HG03066 (cell line): Measurements from ENCODE around the gene CARD19.

Experiments
- ATAC-seq: cut with Tn5 transposase; IDR thresholded peaks from one replicate; pipeline ENCODE4 v1.9.1; 2021; ENCODE audit warnings: low read depth; ENCODE audit not compliant: unreplicated experiment

Gene CARD19

DNA sequence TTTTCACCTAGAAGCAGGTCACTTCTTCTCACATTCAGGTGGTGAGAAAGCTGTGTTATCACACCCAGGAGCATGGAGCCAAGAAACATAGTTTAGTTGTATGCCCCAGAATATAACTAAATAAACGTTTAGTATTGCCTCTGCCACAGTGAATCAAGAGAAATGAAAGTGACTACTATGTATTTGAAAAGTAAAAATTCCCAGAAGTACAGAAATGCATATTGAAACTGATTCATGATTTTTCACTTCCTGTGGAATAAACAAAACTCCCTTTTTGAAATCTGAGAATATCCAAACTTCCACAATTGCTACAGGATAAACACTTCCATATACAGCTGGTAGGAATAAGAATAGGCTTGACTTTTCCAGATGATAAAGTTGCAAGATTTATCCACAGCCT, 53.3 kb downstream of the CARD19 start:
- no peak for ATAC-seq

DNA sequence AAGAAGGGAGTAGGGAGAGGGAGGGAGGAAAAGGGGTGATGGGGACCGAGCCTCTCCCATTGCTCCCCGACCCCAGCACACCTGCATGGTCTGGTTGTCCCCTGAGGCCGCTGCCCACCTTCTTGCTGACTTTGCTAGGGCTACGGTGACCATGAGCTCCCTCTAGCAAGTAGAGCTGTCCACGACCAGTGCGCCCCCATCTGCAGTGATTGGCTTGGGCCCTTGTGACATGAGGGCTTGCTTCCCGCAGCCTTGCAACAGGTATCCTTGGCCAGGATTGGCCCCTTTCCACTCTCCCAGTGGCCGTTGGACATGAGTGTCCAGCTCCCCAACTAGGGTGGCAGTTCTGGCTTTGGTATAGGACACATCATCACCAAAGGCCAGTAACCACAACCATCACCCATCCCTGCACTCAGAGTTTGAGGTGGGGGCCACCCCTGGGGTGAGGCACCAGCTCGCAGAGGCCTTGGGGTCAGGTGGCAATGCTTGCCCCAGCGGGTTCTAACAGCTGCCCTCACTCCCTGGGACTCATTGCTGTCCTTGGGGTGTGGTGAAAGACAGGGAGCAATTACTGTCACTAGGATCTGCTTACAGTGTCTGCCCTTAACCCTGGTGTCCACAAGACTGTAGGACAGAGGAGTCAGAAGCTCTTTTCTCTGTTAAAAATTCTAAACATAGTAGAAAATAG, 55.2 kb downstream of the CARD19 start:
- no peak for ATAC-seq

DNA sequence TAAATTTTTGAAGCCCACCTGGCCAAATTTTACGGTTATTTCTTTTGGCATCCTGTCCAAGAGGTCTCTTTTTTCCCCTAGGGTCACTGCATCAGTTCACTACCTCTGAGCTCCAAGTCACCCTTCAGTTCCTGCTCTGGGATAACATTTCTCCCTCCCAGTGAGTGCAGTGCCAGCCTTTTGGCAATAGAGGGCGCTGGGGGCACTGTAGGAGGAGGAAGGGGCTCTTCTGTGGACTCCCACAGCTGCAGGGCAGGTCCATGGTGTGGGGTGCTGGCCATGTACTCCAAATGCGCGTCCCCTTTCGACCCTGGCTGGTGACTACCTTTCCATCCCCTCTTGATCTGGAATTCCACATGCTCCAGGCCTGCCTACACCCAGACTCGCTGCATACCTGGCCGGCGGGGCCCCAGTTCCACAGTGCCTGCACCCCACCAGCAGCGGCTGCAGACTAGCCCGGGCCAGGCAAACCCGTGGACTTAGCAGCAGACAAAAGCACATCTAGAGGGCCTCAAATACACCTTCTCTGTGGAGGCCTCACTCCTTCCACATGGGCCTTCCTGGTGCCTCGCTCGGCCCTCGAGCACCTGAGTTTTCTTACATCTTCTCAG, 58.4 kb downstream of the CARD19 start:
- ATAC-seq = no peak

DNA sequence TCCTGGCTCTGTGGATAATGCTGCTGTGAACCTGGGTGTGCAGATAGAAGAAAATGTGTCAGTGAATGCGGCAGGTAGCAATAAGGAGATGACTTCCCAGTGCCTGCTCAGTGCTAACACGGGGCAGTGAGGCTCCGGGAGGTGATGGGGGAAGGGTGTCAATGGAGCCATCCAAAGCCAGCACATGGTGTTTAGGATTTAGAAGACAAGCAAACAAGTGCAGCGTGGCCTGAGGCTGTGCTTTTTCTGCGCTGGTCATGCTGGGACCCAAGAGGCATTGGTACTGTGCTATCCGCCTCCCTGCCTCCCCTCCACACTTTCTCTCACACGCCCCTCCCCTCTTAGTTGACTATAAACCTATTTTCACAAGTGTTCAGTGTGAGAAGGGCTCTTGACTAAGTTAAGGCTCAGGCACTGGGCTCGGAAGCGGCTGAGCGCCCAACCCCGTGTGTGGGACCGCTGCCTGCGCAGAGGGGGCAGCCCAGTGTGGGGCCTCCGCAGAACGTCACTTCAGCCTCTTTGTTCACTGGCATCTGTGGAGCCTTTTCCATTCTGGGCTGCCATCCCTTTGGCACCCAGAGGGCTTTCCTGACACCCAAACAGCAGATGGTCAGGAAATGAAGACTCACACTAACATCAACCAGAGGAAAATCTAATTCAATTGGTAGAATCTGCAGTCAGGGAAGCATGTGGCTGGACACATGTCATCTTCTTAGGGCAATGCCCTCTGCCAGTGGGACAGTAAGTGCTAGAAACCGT, 59.9 kb downstream of the CARD19 start:
- no peak for ATAC-seq

DNA sequence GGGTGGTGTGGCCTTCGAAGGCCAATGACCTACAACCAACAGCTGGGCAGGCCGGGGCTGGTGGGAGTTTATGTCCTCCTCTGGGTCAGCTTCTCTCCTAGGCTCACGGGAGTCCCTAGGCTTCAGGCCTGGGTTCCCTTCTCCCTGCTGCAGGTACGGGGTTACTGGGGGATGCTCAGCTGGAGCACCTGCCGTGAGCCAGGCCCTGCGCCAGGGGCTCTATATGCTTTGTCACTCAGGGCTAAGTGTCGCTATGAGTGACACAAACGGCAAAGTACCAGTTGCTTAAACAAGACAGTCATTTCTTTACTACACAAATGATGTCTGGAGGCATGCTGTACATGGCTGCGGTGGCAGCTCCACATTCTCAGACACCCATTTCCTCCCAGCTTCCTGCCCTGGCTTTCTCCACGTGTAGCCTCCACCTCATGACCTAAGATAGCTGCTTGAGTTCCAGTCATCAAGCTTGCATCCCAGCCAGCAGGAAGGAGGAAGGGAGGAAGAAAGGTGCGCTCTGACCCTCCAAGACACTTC, 60.5 kb downstream of the CARD19 start:
- no peak for ATAC-seq

DNA sequence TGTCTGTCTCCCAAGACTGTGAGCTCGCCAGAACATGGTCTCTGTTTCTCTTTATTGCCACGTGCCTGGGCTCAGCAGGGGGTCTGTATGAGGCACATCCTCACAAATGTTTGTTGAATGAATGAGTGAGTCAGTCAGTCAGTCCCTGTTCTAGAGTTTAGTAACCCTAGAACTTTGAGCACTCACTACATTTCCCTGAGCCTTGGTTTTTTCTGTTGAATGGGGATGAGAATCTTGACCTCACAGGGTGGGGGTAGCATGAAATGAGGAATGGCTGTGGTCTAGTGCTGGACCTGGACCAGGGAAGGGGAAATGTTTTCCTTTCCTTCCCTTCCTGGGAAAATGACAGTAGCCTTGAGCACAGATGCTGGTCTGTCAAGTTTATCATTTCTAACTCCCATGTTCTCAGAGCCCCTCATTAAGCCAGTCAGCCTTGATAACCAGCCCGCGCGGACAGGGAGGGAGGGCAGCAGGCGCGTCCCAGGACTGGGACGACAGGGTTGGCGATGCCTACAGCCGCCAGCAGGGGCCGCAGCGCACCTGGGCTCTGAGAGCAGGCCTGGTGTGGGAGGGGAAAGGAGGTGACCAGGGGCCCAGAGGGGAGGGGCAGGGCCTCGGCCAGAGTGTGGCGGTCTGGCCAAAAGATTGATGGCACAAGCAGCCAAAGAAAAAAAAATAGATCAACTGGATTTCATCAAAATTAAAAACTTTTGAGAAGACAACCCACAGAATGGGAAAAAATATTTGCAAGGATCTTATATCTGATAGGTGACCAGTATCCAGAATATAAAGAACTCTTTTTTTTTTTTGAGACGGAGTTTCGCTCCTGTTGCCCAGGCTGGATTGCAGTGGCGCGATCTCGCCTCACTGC, 63.8 kb downstream of the CARD19 start:
- ATAC-seq = peak; percentile 79

DNA sequence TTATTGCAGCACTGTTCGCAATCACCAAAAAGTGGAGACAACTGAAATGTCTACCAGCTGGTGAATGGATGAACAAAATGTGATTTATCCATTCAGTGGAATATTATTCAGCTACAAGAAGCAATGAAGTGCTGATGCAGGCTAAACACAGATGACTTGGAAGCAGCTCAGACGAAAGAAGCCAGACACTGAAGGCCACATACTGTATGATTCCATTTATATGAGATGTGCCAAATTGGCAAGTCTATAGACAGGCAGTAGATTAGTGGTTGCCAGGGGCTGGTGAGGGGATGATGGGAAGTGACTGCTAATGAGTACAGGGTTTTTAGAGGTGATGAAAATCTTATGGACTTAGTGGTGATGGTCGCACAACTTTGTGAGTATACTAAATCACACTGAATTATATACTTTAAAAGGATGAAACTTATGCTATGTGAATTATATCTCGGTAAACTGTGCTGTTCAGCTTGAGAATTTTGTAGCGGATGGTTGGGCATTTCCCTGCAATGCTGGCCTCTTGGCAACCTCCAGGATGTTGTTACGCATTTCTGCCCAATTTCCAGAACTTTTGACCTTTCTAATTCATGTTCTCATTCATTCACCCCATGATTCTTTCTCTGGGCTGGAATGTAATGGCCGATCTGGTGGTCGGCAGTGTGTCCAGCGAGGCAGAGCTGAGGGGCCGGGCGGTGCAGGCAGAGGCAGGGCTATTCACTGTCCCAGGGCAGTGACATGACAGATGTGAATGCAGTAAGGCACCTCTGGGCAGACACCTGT, 66.0 kb downstream of the CARD19 start:
- no peak for ATAC-seq
